Stimulated activated CD4-positive, alpha-beta T cell treated with anti-CD3 and anti-CD28 coated beads, Interleukin-15, amount 100 ng/mL, for 1 hour (primary cell): ENCODE data around the gene PHKA1.
"Not testable (repeated sequence)": the region's sequence is repeated elsewhere in the genome, so short reads cannot be mapped to it uniquely, and the experiment has no call there.

Experiments
- DNase-seq, 2 donors: peaks; one replicate each; pipeline ENCODE4 v3.0.0-alpha.2; 2020; ENCODE audit warnings: low read depth in 1 of 2, low spot score in 1 of 2

Gene PHKA1

DNA sequence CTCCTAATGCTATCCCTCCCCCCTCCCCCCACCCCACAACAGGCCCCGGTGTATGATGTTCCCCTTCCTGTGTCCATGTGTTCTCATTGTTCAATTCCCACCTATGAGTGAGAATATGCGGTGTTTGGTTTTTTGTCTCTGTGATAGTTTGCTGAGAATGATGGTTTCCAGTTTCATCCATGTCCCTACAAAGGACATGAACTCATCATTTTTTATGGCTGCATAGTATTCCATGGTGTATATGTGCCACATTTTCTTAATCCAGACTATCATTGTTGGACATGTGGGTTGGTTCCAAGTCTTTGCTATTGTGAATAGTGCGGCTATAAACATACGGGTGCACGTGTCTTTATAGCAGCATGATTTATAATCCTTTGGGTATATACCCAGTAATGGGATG, 44.6 kb downstream of the PHKA1 start:
- not testable (repeated sequence) for DNase-seq

- DNase-seq: no peak
Measured at GRCh38 chrX:72666451-72666850, 47.7 kb downstream of the PHKA1 start.

DNA sequence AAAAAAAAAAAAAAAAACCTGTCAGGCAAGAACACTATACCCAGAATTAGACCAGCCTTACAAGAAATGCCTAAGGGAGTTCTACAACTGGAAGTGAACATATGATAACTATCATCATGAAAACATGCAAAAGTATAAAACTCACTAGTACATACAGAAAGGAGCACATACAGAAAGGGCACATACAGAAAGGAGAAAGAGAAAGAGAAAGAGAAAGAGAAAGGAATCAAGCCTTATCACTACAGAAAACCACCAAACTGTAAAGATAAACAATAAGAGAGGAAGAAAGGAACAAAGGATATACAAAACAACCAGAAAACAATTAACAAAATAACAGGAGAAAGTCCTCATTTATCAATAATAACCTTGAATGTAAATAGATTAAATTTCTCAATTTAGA, 50.4 kb downstream of the PHKA1 start:
- no peak for DNase-seq

- no peak for DNase-seq
Measured at GRCh38 chrX:72662020-72662747, 51.9 kb downstream of the PHKA1 start.

GRCh38 chrX:72659723-72660122, 54.4 kb downstream of the PHKA1 start:
- DNase-seq: no peak

DNA sequence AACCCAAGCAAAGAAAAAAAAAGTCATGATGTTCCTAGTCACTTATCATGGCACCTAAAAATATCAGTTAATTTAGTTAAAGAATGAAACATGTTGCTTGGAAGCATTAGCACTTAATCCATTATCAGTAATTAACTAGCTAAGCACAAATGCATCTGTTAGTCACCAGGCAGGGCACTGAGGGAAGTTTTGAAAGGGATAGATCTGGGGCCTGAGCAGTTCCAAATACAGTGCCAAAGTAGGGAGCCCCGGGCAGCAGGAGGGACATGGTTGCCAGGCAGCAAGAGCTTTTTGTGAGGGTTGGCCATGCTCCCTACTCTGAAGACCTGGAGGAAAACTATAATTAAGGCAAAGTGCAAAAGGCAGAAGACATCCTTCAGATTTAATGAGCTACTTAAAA, 62.0 kb downstream of the PHKA1 start:
- no peak for DNase-seq

GRCh38 chrX:72644946-72645345, 69.2 kb downstream of the PHKA1 start:
- DNase-seq: no peak

GRCh38 chrX:72641611-72642010, 72.5 kb downstream of the PHKA1 start:
- DNase-seq: no peak

DNA sequence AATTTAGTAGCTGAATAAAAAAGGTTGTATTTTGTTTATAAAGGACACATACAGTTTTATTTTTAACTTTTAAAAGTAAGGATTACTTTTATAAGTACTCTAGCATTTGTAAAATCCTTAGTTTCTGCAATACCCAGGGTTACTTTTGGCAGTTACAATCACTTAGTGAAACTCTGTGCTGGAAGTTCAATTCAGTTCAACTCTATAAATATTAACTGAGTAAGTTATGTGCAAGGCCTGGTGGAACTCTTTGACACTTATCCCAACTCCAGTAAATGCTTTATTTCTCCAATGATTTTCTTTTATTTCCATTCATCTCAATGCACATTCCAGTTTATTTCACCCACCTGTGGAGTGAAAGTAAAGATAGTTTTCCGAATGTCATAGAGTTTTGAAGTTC, 78.2 kb downstream of the PHKA1 start:
- no peak for DNase-seq

GRCh38 chrX:72634331-72634730, 79.8 kb downstream of the PHKA1 start:
- no peak for DNase-seq

- no peak for DNase-seq
Measured at GRCh38 chrX:72630185-72630584, 83.9 kb downstream of the PHKA1 start.

GRCh38 chrX:72624194-72624593, 89.9 kb downstream of the PHKA1 start:
- DNase-seq: no peak

GRCh38 chrX:72621625-72622485, 92.3 kb downstream of the PHKA1 start:
- DNase-seq: no peak

GRCh38 chrX:72621163-72621562, 92.9 kb downstream of the PHKA1 start:
- DNase-seq: no peak

GRCh38 chrX:72620550-72621145, 93.5 kb downstream of the PHKA1 start:
- DNase-seq: no peak

DNA sequence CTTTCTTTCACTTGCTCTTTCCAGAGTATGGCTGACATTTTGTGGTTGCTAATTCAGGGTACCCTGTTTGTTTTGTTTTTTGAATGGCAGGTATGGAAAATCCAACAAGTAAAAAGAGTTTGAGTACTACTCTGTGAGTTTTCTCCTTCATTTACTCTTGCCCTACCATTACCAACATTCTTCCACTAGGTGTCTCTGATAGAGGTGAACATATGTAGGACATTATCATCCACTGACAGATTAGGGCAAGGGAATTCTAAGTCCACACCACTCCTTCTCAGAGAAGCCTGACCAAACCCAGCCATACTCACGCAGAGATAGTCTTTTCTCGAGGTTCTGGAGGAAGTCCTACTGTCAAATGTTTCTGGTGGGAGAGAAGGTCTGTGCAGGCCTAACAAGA, 104.8 kb downstream of the PHKA1 start:
- no peak for DNase-seq

GRCh38 chrX:72604705-72605104, 109.4 kb downstream of the PHKA1 start:
- DNase-seq: no peak

- no peak for DNase-seq
Measured at GRCh38 chrX:72604112-72604511, 110.0 kb downstream of the PHKA1 start.

GRCh38 chrX:72591038-72591437, 123.1 kb downstream of the PHKA1 start:
- not testable (repeated sequence) for DNase-seq

DNA sequence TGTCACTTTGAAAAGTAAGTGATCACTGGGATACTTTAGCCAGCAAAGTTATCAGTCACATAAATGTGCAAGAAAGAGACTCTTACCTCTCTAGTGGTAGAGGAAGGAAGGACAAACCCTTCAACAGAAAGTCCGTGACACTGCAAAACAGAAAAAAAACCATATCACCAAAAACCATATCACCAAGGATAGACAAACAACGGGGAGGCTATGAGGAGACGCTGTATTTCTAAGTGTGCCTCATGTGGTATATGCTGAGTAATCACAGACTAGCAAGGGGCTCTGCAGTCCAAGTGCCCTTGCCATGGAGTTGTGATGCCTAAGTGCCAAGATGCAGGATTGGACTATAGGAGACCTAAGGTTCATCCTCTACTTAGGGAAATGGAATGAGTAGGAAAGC, 129.9 kb downstream of the PHKA1 start:
- DNase-seq: no peak

- no peak for DNase-seq
Measured at GRCh38 chrX:72576141-72576894, 137.8 kb downstream of the PHKA1 start.
